Keratinocyte (primary cell): ENCODE data around the gene E4F1. TPM values are rescaled to one million over a fixed set of nuclear protein-coding genes. Genes with fewer than 3 reads are reported as not detected.

Source experiments
- DNase-seq: peaks from one replicate; pipeline ENCODE4 v3.0.0-alpha.2; 2011; ENCODE audit warnings: low read depth, missing footprints, low spot score
- FAIRE-seq: peaks from 2 replicates; lab custom pipeline; 2011; peaks lifted over from hg19 to GRCh38; lab: Jason Lieb, UNC
- H2AFZ ChIP-seq: 2 replicates; pipeline ENCODE4 v1.6.0; 2012; ENCODE audit warnings: low read length, control low read depth, inconsistent platforms; ENCODE audit not compliant: control insufficient read depth
- H3K27ac ChIP-seq: 2 replicates; pipeline ENCODE4 v1.5.1; 2011; ENCODE audit warnings: low read length; ENCODE audit not compliant: control insufficient read depth, insufficient read depth
- H3K27me3 ChIP-seq: 3 replicates; pipeline ENCODE4 v1.6.0; 2011; ENCODE audit warnings: low read length; ENCODE audit not compliant: control insufficient read depth, insufficient read depth; ENCODE audit errors: extremely low read depth
- H3K36me3 ChIP-seq, 2 experiments: 2 replicates in 1 of 2; 3 replicates in 1 of 2; pipeline ENCODE4 v1.5.1; 2011; ENCODE audit warnings: low read length in 2 of 2, mild to moderate bottlenecking in 1 of 2; ENCODE audit not compliant: control insufficient read depth in 2 of 2, insufficient read depth in 2 of 2; ENCODE audit errors: extremely low read depth in 1 of 2
- H3K4me1 ChIP-seq: 3 replicates; pipeline ENCODE4 v1.5.1; 2011; ENCODE audit warnings: low read length; ENCODE audit not compliant: control insufficient read depth, insufficient read depth; ENCODE audit errors: extremely low read depth
- H3K4me2 ChIP-seq: 3 replicates; pipeline ENCODE4 v1.6.0; 2011; ENCODE audit warnings: low read depth, low read length; ENCODE audit not compliant: control insufficient read depth, insufficient read depth; ENCODE audit errors: extremely low read depth
- H3K4me3 ChIP-seq, 3 experiments: fragments of 200-600 bp in 1 of 3; sonication (generic) in 1 of 3; 2 replicates in 2 of 3; 3 replicates in 1 of 3; pipeline ENCODE4 v1.5.1; 2011 to 2016; ENCODE audit warnings: low read length in 3 of 3, mild to moderate bottlenecking in 3 of 3, control low read depth in 2 of 3, inconsistent platforms in 1 of 3, low read depth in 1 of 3, mixed read lengths in 1 of 3, mixed run types in 1 of 3, moderate library complexity in 1 of 3; ENCODE audit not compliant: control insufficient read depth in 2 of 3, insufficient read depth in 2 of 3; ENCODE audit errors: extremely low read depth in 1 of 3
- H3K79me2 ChIP-seq: 2 replicates; pipeline ENCODE4 v1.6.0; 2012; ENCODE audit warnings: low read length; ENCODE audit not compliant: control insufficient read depth, insufficient read depth
- H3K9ac ChIP-seq: 3 replicates; pipeline ENCODE4 v1.6.0; 2011; ENCODE audit warnings: low read length; ENCODE audit not compliant: control insufficient read depth, insufficient read depth; ENCODE audit errors: extremely low read depth
- H3K9me1 ChIP-seq: 3 replicates; pipeline ENCODE4 v1.6.0; 2011; ENCODE audit warnings: low read length; ENCODE audit not compliant: control insufficient read depth, insufficient read depth; ENCODE audit errors: extremely low read depth
- H3K9me3 ChIP-seq: 2 replicates; pipeline ENCODE4 v1.5.1; 2012; ENCODE audit warnings: low read depth, low read length; ENCODE audit not compliant: control insufficient read depth
- H4K20me1 ChIP-seq: 3 replicates; pipeline ENCODE4 v1.6.0; 2011; ENCODE audit warnings: low read length; ENCODE audit not compliant: control insufficient read depth, insufficient read depth; ENCODE audit errors: extremely low read depth
- EZH2 ChIP-seq: IDR thresholded peaks from one replicate; pipeline ENCODE4 v1.6.1; 2012; ENCODE audit warnings: inconsistent platforms, mild to moderate bottlenecking, low read length, moderate library complexity
- dilution Hi-C: fragments of 300-500 bp; cut with MboI; formaldehyde crosslinking; loops from one replicate; pipeline ENCODE4 v1.7.0; 2020; ENCODE audit warnings: low sequenced_read_pairs; ENCODE audit not compliant: extremely low pct_ligation_motif_present
- polyA plus RNA-seq, 5 experiments: library from polyadenylated mRNA; depleted of rRNA in 3 of 5; stranded (reverse) in 3 of 5; stranded (forward) in 1 of 5; unstranded in 1 of 5; fragments of >200 nt; gene quantifications; 1 replicate in 1 of 5; 2 replicates in 3 of 5; 3 replicates in 1 of 5; pipeline versions ENCODE4 v1.2.1 to v1.2.3, GENCODE V29; 2011 to 2012; ENCODE audit warnings: missing spikeins in 2 of 5, low read depth in 1 of 5, low replicate concordance in 1 of 5
- TF ChIP-seq, protein P1 (sequence below), 3 experiments: IDR thresholded peaks in 1 of 3; conservative IDR thresholded peaks in 1 of 3; optimal IDR thresholded peaks in 1 of 3; 2 replicates in 2 of 3; 3 replicates in 1 of 3; pipeline versions ENCODE3 to v1.5.1; 2011; ENCODE audit warnings: low read length in 3 of 3, mild to moderate bottlenecking in 3 of 3, moderate library complexity in 2 of 3, control low read depth in 1 of 3, inconsistent platforms in 1 of 3; ENCODE audit not compliant: insufficient read depth in 2 of 3; ENCODE audit errors: extremely low read depth in 1 of 3

Gene E4F1
- polyA plus RNA-seq, 1 donor (not counting 4 experiments of a cell fraction or from before 2014, with no cell fraction given) = 10.5 TPM

DNA sequence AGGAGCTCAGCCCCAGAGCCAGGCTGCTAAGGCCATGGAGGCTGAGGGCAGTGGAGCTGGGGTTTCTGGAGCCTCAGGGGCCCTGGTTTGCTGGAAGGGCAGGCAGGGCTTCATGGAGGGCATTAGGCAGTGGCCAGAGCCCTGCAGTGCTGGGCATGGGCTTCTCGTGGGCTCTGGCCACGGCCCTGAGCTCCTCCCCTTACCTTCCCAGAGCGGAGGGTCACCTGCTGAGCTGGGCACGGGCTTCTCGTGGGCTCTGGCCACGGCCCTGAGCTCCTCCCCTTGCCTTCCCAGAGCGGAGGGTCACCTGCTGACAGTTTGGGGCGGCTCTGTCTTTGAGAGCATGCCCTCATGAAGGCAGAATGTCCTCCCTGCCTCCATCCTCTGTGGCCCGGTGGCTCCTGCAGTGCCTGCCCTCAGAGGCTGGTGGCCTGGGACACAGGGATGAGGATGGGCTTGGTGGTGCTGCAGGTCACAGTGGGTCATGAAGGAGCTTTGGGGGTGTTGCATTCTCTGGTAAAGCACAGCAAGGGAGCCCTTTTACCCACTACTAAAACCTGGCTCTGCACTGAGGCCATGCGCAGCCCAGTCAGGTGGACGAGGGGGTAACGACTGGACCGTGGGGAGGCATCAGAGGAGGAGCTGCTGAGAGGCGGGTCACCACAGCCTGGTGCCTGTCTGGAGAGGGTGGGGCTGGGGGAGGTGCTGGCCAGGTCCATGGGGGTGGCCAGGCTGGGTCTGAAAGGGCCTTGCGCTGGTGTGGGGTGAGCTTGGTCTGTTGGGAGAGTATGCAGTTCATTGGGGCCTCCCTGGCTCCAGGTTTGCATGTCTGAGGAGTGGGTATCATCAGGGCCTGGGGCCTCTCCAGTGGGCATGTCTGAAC is 47.4 kb downstream of the E4F1 start:
- Histone ChIP-seq H3K4me2 (no peak overlapping the region), H3K4me1 (peaks cover 11% of the 10 kb centered on the region), H3K9ac (no peak overlapping the region), H3K27me3 (no peaks in the 10 kb centered on the region), H3K79me2 (peaks cover 27% of the 10 kb centered on the region), H3K9me3 (no peaks in the 10 kb centered on the region), H4K20me1 (peaks cover 8% of the 10 kb centered on the region), H3K9me1 (peaks cover 2% of the 10 kb centered on the region), H3K27ac (no peak overlapping the region), H3K4me3 (no peak overlapping the region), H2AFZ (no peak overlapping the region), H3K36me3 (peaks cover 0 to 1% of the 10 kb centered on the region in 2 experiments)
- DNase-seq (no peak), FAIRE-seq (no peak)
- dilution Hi-C loops = no loop called here
- TF ChIP-seq EZH2 = no peak
- TF ChIP-seq, protein P1, sequence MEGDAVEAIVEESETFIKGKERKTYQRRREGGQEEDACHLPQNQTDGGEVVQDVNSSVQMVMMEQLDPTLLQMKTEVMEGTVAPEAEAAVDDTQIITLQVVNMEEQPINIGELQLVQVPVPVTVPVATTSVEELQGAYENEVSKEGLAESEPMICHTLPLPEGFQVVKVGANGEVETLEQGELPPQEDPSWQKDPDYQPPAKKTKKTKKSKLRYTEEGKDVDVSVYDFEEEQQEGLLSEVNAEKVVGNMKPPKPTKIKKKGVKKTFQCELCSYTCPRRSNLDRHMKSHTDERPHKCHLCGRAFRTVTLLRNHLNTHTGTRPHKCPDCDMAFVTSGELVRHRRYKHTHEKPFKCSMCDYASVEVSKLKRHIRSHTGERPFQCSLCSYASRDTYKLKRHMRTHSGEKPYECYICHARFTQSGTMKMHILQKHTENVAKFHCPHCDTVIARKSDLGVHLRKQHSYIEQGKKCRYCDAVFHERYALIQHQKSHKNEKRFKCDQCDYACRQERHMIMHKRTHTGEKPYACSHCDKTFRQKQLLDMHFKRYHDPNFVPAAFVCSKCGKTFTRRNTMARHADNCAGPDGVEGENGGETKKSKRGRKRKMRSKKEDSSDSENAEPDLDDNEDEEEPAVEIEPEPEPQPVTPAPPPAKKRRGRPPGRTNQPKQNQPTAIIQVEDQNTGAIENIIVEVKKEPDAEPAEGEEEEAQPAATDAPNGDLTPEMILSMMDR (optimal IDR thresholded peaks at IDR 0.05 in 1 of 3, IDR thresholded peaks at IDR 0.05 in 1 of 3, conservative IDR thresholded peaks at IDR 0.05 in 1 of 3; ENCODE audit: extremely low read depth in 1 of 3, insufficient read depth in 2 of 3, low read length in 3 of 3) = no peak

DNA sequence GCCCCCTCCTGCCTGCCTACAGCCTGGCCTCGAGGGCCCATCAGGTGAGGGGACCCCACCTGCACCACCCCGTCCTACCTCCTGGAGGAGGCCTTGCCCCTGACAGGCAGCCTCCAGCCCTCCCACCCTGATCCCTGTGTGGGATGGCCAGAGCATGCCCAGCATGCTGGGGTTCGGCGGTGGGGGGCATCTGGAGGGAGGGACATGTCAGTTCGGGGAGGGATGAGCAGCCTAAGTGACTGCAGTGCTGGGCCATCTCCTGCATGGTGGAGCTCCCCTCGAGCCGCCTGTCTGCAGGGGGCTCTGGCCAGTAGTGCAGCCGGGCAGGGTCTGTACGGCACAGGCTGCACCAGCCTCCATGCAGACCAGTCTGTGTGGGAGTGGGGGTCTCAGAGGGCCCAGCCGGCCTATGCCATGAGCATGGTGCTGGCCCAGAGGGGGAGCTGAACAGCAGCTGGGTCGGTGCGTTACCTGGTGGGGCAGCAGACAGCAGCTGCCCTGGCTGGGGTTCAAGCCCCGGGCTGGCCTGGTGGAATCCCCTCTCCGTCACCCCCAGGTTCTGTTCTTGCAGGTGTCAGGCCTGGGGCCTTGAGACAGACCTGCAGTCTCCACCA is 48.6 kb downstream of the E4F1 start:
- Histone ChIP-seq H3K4me2 (no peak overlapping the region), H2AFZ (no peak overlapping the region), H3K27ac (no peak overlapping the region), H4K20me1 (peaks cover 2% of the 10 kb centered on the region), H3K4me1 (peaks cover 9% of the 10 kb centered on the region), H3K9ac (no peak overlapping the region), H3K27me3 (no peaks in the 10 kb centered on the region), H3K4me3 (no peak overlapping the region), H3K79me2 (peaks cover 16% of the 10 kb centered on the region), H3K36me3 (peaks cover 0 to 1% of the 10 kb centered on the region in 2 experiments), H3K9me1 (no peaks in the 10 kb centered on the region), H3K9me3 (no peaks in the 10 kb centered on the region)
- dilution Hi-C loops = no loop called here
- TF ChIP-seq, protein P1 (optimal IDR thresholded peaks at IDR 0.05 in 1 of 3, IDR thresholded peaks at IDR 0.05 in 1 of 3, conservative IDR thresholded peaks at IDR 0.05 in 1 of 3; ENCODE audit: extremely low read depth in 1 of 3, insufficient read depth in 2 of 3, low read length in 3 of 3) = no peak
- no peak for TF ChIP-seq EZH2
- FAIRE-seq (no peak), DNase-seq (no peak)
